GM12875 (cell line): ENCODE measurements around the gene TYRP1.

Experiments
- H3K4me3 ChIP-seq: one replicate; pipeline ENCODE4 v1.5.1; 2011; ENCODE audit warnings: low read depth, low read length, control low read depth
- TF ChIP-seq, protein P1 (sequence below): IDR thresholded peaks from 2 replicates; pipeline ENCODE4 v1.5.1; 2011; ENCODE audit warnings: low read depth, mild to moderate bottlenecking, control low read depth, inconsistent platforms, low read length, moderate library complexity, borderline replicate concordance; ENCODE audit not compliant: insufficient read depth

The TYRP1 gene

DNA sequence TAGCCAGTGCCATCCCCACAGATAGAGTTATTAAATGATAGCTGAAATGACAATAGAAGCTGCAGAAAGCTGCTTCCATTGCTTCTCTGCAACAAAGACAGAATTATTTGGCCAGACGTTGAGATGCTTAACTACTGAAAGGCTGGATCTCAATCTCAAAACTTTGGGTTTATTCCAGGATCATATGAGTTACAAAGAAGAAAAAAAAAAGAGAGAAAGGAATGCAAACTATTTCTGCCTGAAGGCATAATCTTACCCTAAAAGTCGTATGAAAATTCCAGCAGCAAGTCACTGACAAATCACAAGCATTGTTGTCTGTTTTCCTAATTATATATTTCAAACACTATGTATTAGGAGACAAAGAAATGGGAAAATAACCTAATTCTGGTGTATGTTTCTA is 12.8 kb upstream of the TYRP1 start:
- H3K4me3 ChIP-seq: no peak overlapping the region
- TF ChIP-seq, protein P1, sequence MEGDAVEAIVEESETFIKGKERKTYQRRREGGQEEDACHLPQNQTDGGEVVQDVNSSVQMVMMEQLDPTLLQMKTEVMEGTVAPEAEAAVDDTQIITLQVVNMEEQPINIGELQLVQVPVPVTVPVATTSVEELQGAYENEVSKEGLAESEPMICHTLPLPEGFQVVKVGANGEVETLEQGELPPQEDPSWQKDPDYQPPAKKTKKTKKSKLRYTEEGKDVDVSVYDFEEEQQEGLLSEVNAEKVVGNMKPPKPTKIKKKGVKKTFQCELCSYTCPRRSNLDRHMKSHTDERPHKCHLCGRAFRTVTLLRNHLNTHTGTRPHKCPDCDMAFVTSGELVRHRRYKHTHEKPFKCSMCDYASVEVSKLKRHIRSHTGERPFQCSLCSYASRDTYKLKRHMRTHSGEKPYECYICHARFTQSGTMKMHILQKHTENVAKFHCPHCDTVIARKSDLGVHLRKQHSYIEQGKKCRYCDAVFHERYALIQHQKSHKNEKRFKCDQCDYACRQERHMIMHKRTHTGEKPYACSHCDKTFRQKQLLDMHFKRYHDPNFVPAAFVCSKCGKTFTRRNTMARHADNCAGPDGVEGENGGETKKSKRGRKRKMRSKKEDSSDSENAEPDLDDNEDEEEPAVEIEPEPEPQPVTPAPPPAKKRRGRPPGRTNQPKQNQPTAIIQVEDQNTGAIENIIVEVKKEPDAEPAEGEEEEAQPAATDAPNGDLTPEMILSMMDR: no peak

DNA sequence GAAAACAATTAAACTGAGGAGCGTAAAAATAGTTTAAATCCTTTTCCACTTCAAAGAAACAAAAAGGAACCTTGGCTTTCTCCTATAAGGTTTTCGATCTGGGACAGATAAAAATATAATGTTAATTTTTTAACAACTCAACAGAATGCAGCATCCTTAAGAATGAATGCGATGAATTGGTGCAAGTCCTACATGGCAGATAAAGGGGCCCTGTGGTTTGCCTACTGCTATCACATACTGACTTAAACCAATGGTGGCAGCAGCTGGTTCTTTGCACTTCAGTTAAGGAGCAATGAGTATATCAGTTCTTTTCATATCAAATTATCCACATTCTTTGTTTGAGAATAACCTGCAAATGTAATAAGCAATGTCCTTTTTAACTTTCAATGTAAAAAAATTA is 12.4 kb upstream of the TYRP1 start:
- H3K4me3 ChIP-seq: no peak overlapping the region

DNA sequence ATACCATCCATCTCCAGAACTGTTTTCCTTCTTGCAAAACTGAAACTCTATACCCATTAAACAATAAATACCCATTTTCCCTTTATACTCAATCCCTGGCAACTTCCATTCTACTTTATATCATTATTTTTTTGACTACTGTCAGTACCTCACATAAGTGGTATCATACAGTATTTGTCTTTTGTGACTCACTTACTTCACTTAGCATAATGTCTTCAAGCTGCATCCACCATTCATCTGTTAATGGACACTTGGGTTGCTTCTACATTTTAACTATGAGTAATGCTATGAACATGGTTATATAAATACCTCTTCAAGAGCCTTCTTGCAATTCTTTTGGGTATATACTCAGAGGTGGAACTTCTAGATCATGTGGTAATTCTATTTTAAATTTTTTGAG is 11.6 kb upstream of the TYRP1 start:
- H3K4me3 ChIP-seq: no peak overlapping the region
- TF ChIP-seq, protein P1: no peak

More for the DNA sequence above, 12.4 kb upstream of the TYRP1 start:
- TF ChIP-seq, protein P1: no peak

DNA sequence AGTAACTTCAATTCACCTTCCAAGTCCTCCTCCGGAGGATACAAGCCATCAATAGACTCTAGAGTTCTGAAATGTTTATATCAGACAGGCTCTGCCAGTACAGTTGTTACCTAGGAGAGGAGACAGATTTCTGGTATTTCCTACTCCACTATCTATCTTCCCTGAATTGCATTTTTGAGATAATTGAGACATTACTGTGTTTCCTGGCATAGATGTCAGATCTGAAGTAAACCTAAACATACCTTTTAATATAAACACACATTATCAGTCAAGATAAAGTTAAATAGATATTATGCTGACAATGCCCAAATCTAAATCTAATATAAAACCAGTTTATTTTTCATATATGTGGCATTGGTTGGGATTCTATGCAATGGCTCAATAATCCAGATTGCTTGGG is 8.2 kb upstream of the TYRP1 start:
- H3K4me3 ChIP-seq: no peak overlapping the region
- TF ChIP-seq, protein P1: no peak

DNA sequence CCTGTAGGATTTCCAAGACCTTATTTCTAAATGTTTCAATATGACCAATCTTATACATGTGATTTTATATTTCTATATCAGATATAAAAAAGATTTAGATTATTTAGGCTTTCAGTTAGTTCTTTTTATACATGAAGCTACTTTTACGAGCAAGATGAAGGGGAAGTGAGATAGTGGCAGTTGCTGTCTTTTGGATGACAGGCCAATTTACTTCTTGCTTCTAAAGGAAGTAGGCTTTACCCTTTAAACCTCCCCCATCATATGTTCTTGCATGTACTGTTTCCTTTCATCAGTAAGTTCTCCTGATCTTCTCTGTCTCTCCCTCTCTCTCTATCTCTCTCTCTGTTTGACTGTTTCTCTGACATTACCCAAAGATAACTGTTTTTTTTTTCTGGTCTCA is 4.0 kb upstream of the TYRP1 start:
- TF ChIP-seq, protein P1: no peak
- H3K4me3 ChIP-seq: no peak overlapping the region

DNA sequence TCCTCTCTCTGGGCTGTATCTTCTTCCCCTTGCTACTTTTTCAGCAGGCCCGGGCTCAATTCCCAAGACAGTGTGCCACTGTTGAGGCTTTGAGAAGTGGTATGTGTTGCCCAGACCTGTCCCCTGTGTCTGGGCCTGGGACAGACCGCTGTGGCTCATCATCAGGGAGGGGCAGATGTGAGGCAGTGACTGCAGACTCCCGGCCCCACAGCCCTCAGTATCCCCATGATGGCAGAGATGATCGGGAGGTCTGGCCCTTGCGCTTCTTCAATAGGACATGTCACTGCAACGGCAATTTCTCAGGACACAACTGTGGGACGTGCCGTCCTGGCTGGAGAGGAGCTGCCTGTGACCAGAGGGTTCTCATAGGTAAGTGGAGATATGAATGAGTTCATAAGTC is 828 bp downstream of the TYRP1 start:
- TF ChIP-seq, protein P1: no peak
- no peak overlapping the region for H3K4me3 ChIP-seq

DNA sequence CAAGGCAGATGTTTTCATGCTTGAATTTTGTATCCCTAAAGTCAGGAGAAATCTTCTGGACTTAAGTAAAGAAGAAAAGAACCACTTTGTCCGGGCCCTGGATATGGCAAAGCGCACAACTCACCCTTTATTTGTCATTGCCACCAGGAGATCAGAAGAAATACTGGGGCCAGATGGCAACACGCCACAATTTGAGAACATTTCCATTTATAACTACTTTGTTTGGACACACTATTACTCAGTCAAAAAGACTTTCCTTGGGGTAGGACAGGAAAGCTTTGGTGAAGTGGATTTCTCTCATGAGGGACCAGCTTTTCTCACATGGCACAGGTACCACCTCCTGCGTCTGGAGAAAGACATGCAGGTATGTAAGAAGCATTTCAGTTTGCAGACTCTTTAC is 2.3 kb downstream of the TYRP1 start:
- TF ChIP-seq, protein P1: no peak
- no peak overlapping the region for H3K4me3 ChIP-seq
